NCI-H2029 (cell line): ENCODE data around the gene AZU1.

Source experiments
- DNase-seq: peaks from one replicate; lab custom pipeline; 2025; lab: John Stamatoyannopoulos, UW

AZU1 gene, protein sequence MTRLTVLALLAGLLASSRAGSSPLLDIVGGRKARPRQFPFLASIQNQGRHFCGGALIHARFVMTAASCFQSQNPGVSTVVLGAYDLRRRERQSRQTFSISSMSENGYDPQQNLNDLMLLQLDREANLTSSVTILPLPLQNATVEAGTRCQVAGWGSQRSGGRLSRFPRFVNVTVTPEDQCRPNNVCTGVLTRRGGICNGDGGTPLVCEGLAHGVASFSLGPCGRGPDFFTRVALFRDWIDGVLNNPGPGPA

DNA sequence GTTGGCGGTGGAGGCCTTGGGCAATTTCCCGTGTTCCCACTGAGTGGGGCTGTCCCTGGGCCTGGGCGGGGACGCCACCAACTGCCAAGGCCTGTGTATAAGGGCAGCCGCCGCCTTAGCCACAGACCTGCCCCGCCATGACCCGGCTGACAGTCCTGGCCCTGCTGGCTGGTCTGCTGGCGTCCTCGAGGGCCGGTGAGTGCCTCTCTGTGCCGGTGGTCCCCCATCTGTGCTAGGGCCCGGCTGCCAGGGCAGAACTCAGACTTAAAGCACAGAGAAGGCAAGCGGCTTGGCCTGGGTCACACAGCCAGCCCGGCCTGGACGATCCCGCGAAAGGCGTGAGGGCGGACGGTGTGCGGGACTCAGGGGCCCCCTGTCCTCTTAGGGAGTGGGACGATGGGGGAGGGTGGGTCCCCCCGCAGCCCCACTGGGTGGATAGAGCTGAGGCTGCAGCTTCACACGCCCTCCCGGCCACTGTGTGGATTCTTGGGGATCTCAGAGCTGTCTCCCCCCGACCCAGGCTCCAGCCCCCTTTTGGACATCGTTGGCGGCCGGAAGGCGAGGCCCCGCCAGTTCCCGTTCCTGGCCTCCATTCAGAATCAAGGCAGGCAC lies at the start of gene AZU1:
TSS of gene AZU1 (plus strand) at position 128 of the 612 bp plus-strand sequence. CDS start at position 138, 10 bp downstream.
- no peak for DNase-seq

DNA sequence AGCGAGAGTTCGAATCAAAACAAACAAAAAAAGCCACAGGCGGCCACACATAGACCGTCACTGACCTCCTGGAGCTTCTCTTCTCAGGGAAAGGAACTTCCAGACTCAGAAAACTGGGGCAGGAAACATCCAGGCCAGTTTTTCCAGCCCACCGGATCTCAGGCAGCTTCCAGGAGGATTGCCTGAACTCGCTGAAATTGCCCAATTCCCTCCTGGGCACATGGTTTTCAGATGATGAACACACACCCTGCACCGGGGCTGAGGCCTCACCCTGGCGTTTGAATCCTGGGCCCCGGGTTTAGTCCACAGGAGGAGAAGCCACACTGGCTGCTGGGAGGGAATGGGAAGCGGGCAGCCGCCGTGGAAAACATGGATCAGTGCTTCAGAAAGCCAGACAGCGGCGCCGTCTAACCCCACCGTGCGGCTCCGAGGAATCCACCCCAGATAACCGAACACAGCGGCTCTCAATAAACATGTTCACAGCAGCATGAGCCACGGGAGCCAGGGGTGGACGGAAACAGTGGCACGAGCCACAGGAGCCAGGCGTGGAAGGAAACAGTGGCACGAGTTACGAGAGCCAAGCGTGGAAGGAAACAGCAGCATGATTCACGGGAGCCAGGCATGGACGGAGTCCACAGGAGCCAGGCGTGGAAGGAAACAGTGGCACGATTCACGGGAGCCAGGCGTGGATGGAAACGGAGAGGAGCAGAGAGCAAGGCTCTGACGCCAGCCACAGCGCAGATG lies 48.6 kb upstream of the AZU1 start:
- no peak for DNase-seq

DNA sequence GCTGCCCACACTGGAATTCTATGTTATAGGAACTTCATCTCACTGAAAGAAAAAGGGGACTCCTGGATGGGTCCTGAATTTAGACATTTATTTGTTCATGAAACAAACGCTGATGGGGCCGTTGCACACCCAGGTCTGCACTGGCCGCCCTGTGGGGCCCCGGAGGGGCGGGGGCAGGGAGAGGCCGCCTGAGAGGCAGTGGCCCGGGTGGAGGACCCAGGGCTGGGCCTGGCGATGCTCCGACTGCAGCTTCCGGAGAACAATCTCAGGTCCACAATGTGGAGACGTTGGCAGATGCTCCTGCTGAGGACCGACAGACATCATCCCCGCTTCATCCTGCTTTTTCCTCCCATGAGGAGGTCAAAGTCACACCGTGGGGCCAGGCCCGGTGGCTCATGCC lies 46.7 kb upstream of the AZU1 start:
- no peak for DNase-seq

GRCh38 chr19:781800-782184 lies 45.8 kb upstream of the AZU1 start:
- no peak for DNase-seq

DNA sequence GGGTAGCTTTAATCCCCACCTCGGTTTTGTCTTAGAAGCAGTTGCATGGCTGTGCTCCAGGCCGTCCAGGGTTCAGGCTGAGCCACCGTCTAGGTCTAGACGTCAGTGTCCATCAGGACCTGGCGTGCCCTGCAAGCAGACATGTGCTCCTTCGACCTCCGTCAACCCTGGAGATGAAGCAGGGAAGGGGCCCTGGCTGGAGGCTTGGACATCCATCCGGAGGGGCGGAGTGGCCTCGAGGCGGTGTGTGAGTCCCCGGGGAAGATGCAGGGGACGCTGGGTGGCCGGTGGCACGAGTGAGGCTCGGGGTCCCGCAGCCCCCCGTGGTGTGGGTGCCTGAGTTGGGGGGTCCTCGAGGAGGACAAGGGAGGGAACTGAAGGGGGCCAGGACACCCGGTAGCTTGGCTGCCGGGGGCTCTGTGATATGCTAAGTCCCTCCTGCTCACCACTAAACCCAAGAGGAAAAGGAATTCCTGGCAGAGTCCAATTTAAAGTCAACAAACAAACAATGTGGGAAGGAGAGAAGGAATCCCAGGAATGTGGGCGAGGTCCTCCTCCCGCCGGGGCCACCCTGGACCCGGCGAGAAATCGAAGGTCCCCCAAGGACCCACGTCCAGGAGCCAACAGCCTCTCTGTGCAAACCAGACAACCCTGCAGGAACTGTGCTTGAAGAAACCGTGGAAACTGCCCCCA lies 45.3 kb upstream of the AZU1 start:
- DNase-seq = no peak

GRCh38 chr19:782878-783668 lies 44.6 kb upstream of the AZU1 start:
- DNase-seq = no peak

- DNase-seq = no peak
Measured at GRCh38 chr19:784541-784940, 43.1 kb upstream of the AZU1 start.

- no peak for DNase-seq
Measured at GRCh38 chr19:787536-787935, 40.1 kb upstream of the AZU1 start.

DNA sequence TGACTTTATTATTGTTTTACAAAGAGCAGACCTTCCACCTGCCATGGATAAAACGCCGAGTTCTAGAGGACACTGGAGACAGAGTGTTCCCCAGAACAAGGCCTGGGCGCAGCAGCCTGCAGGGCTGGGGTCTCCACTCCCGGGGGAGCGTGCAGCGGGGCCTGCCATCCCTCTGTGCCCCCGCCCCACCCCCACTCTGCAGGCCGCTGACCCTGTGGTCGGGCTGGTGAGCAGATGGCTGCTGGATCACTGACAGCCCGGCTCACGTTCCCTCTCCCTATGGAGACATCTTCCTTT lies 39.0 kb upstream of the AZU1 start:
- DNase-seq = no peak

DNA sequence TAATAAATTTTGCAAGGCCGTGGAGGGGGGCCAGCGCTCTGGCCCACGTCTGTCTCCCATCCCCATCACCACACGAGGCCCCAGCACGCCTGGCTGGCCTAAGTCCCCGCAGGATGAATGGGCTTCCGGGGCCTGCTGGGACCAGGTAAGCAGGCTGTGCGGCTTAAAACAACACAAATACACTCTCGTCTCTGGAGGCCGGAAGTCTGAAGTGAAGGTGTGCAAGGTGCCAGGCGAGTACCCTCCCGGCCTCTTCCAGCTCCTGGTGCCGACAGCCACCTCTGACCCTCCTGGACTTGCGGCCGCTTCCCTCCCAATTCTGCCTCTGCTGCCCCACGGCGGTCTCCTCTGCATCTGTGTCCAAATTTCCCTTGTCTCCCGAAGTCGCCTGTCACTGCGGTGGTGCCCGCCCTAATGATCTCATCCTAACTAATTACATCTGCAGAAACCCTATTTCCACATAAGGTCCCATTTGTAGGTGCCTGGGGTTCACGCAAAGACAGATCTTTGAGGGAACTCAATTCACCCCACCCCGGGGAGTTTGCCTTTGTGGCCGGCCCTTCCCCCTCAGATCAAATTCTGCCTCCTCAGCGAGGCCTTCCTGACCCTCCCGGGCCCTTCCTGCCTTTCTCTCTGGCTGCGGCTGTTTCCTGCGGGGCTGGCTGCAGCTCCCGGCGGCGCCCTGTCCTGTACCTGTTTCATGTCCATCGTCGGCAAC lies 38.5 kb upstream of the AZU1 start:
- DNase-seq = no peak

DNA sequence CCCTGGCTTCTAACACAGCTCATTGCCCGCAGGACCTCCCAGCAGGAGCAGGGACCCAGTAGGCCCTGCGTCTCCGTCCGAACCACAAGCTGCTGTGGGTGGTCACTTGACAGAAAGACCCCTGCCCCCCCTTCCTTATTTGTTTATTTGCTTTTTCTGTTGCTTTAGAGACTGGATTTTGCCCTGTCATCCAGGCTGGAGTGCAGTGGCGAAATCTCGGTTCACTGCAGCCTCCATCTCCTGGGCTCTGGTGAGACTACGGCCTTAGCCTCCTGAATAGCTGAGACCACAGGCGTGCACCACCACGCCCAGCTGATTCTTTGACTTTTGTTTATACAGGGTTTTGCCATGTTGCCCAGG lies 38.0 kb upstream of the AZU1 start:
- no peak for DNase-seq

DNA sequence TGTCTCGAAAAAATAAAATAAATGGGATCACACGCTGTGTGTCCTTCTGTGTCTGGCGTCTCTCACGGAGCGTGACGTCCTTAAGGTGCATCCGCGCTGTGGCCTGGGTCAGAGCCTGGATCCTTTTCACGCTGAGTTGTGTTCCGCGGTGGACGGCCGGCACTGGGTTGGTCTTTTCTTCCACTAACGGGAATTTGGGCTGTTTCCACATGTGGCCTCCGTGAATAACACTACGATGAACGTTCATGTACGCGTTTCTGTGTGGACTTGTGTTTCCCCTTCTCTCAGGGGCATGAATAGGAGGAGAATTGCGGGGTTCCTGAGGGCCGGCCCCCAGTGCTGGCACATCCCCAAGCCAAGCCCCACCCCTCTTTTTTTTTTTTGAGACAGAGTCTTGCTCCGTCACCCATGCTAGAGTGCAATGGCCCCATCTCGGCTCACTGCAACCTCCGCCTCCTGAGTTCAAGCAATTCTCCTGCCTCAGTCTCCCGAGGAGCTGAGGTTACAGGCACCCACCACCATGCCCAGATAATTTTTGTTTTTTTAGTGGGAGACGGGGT lies 36.5 kb upstream of the AZU1 start:
- DNase-seq = no peak

GRCh38 chr19:791567-792305 lies 35.9 kb upstream of the AZU1 start:
- DNase-seq = no peak

DNA sequence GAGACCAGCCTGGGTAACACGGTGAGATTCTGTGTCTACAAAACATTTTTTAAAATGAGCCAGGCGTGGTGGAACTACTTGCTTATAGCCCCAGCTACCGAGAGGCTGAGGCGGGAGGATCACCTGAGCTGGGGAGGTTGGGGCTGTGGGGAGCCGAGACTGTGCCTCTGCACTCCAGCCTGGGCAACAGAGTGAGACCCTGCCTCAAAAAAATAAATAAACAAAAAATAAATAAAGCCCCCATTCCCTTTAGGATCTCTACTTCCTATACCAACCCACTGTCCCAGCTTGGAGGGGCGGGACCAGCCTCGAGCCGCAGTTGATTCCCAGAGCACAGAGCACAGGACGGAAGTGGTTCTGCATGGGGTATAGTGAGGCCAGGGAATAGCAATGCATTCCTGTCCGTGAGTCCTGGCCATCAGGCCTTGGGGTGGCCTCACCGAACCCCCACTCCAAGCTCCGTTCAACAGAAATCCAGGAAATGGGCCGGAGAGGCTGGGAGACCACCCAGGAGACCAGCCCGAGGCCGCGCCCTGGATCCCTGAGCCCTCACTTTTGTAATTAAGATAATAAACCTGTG lies 35.2 kb upstream of the AZU1 start:
- no peak for DNase-seq

GRCh38 chr19:793806-794205 lies 33.8 kb upstream of the AZU1 start:
- no peak for DNase-seq

DNA sequence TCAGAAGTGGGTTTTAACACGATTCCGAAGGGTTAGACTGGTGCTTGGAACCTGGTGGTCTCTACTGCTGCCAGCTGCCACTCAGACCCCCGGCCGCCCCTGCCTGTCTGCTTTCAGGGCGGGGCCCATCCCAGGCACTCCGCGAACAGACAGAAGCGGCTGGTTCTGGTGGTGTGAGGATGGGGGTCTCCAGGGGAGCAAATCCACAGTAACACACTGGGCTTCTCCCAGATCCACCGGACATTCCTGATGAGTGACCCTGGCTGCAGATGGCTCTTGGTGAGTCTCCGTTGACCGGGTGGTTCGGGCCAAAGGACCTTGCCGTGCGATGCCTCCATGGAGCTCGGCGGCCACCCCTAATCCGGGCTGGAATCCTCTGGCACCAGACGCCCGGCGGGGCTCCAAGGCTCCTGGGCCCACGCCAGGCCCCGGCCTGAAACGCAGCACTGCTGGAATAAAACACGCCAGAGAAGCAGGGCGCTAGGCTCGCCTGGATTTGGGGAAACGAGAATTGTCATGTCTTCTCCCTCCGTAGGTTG lies 32.5 kb upstream of the AZU1 start:
- DNase-seq = no peak

- DNase-seq = no peak
Measured at GRCh38 chr19:795691-796581, 31.7 kb upstream of the AZU1 start.

- DNase-seq = peak; percentile 100
Measured at GRCh38 chr19:796692-797527, 30.7 kb upstream of the AZU1 start, which contains the start of gene PTBP1. Gene PTBP1, plus strand, starts transcription at chr19:797452. Its CDS starts 46 bp downstream, at chr19:797498.
